Measurements from ENCODE around the gene MRPS25. TPM values are rescaled to one million over a fixed set of nuclear protein-coding genes. Genes with fewer than 3 reads are reported as not detected.

MRPS25 gene
- total and polyA plus RNA-seq, 2 donors (not counting 3 experiments of a cell fraction or from before 2014, with no cell fraction given), result 32.5 to 68.7 TPM

- H3K4me3 ChIP-seq (replicated peaks in 1 of 3; ENCODE audit: insufficient read depth in 1 of 3, low read depth in 1 of 3, low read length in 3 of 3), result no peak overlapping the region
- H3K9me1 ChIP-seq (replicated peaks; ENCODE audit: control insufficient read depth, extremely low read depth, insufficient read depth, low read length), result no peaks in the 10 kb centered on the region
- dilution Hi-C loops (cut with MboI; ENCODE audit: extremely low pct_ligation_motif_present, low sequenced_read_pairs) (no loop called here), intact Hi-C loops (cut with micrococcal nuclease) (no loop called here)
- ChIA-PET POLR2A (no interaction called here), CTCF (no interaction called here)
- no TSS peak for BruUV-seq (replicated peaks)
- H3K79me2 ChIP-seq (ENCODE audit: control insufficient read depth, insufficient read depth, low read length), result no peaks in the 10 kb centered on the region
- FAIRE-seq (no peak), DNase-seq (ENCODE audit: low read depth, low spot score) (no peak)
- H3K4me1 ChIP-seq (ENCODE audit: control insufficient read depth, extremely low read depth, insufficient read depth, low read length), result no peaks in the 10 kb centered on the region
- H3K9me3 ChIP-seq (replicated peaks; ENCODE audit: control insufficient read depth, insufficient read depth, low read length), result no peaks in the 10 kb centered on the region
- peaks cover 2 to 15% of the 10 kb centered on the region in 2 experiments for H3K27me3 ChIP-seq (ENCODE audit: control insufficient read depth in 2 of 2, insufficient read depth in 2 of 2, low read length in 2 of 2)
- H4K20me1 ChIP-seq (replicated peaks; ENCODE audit: control insufficient read depth, extremely low read depth, insufficient read depth, low read length), result no peaks in the 10 kb centered on the region
- TF ChIP-seq POLR2AphosphoS5 (IDR thresholded peaks at IDR 0.05; ENCODE audit: insufficient read depth, low read depth, low read length), result no peak
- no peak for TF ChIP-seq POLR2A (IDR thresholded peaks at IDR 0.05; ENCODE audit: low read depth, low read length)
- TF ChIP-seq, protein P1, sequence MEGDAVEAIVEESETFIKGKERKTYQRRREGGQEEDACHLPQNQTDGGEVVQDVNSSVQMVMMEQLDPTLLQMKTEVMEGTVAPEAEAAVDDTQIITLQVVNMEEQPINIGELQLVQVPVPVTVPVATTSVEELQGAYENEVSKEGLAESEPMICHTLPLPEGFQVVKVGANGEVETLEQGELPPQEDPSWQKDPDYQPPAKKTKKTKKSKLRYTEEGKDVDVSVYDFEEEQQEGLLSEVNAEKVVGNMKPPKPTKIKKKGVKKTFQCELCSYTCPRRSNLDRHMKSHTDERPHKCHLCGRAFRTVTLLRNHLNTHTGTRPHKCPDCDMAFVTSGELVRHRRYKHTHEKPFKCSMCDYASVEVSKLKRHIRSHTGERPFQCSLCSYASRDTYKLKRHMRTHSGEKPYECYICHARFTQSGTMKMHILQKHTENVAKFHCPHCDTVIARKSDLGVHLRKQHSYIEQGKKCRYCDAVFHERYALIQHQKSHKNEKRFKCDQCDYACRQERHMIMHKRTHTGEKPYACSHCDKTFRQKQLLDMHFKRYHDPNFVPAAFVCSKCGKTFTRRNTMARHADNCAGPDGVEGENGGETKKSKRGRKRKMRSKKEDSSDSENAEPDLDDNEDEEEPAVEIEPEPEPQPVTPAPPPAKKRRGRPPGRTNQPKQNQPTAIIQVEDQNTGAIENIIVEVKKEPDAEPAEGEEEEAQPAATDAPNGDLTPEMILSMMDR (IDR thresholded peaks at IDR 0.05; ENCODE audit: extremely low read depth in 1 of 2, insufficient read depth in 1 of 2, low read depth in 1 of 2, low read length in 2 of 2), result no peak
- TF ChIP-seq EZH2 (IDR thresholded peaks at IDR 0.05; ENCODE audit: borderline replicate concordance, low read depth, low read length, severe bottlenecking), result no peak
- TF ChIP-seq, protein P2, sequence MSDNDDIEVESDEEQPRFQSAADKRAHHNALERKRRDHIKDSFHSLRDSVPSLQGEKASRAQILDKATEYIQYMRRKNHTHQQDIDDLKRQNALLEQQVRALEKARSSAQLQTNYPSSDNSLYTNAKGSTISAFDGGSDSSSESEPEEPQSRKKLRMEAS (IDR thresholded peaks at IDR 0.05; ENCODE audit: insufficient read depth, insufficient read length), result no peak
- no peak for TF ChIP-seq JUN (IDR thresholded peaks at IDR 0.05; ENCODE audit: borderline replicate concordance, insufficient read depth, insufficient read length, low read depth)
- no peak for TF ChIP-seq GATA2 (IDR thresholded peaks at IDR 0.05; ENCODE audit: insufficient read depth, insufficient read length, low read depth, low read length)
- no peak overlapping the region for H2AFZ ChIP-seq (ENCODE audit: low read depth, low read length)
- no peak overlapping the region for H3K27ac ChIP-seq (ENCODE audit: insufficient read depth, low read depth, low read length)
- no peak overlapping the region for H3K4me2 ChIP-seq (ENCODE audit: insufficient read depth, low read length)
- no peaks in the 10 kb centered on the region for H3K36me3 ChIP-seq (ENCODE audit: control insufficient read depth in 2 of 2, extremely low read depth in 1 of 2, insufficient read depth in 2 of 2, low read length in 2 of 2)
- no peak overlapping the region for H3K9ac ChIP-seq (replicated peaks; ENCODE audit: extremely low read depth, insufficient read depth, low read length)
These were observed 48.8 kb upstream of the MRPS25 start for GRCh38 chr3:15113884-15114283.

Data from endothelial cell of umbilical vein (primary cell).